Left ventricle myocardium superior (tissue), 1 donor: Measurements from ENCODE around the gene ADAMTSL1. TPM values are rescaled to one million over a fixed set of nuclear protein-coding genes. Genes with fewer than 3 reads are reported as not detected.

Experiments
- ATAC-seq: fragments of 200-7000 bp; cut with Tn5 transposase; one replicate; pipeline ENCODE4 v1.9.1; 2020; ENCODE audit warnings: mild to moderate bottlenecking, moderate library complexity
- DNase-seq: peaks from one replicate; pipeline ENCODE4 v3.0.0-alpha.2; 2020
- intact Hi-C: fragments of 100-400 bp; cut with micrococcal nuclease; formaldehyde crosslinking; loops from one replicate; pipeline ENCODE4 v1.11.0; 2022
- total RNA-seq: library from RNA; stranded (reverse); fragmentation: NEBNext Ultra II Directional; extraction: Animal tissue kit (Norgen Biotek cat#: 25700); gene quantifications from one replicate; pipeline ENCODE4 v1.2.1, GENCODE V29; 2021
- donor health status: DM: no; HTN: yes; CAD: no; lungs with severe emphysema.

ADAMTSL1 gene
- total RNA-seq, 1 donor from 2014 or later, result 0.97 TPM

- intact Hi-C loops, result no loop called here
- DNase-seq (no peak), ATAC-seq (no peak)
Observed at GRCh38 chr9:18461496-18461895, 12.5 kb upstream of the ADAMTSL1 start.

GRCh38 chr9:18463991-18464390 is 10.0 kb upstream of the ADAMTSL1 start:
- intact Hi-C loops, result no loop called here
- ATAC-seq (no peak), DNase-seq (no peak)

DNA sequence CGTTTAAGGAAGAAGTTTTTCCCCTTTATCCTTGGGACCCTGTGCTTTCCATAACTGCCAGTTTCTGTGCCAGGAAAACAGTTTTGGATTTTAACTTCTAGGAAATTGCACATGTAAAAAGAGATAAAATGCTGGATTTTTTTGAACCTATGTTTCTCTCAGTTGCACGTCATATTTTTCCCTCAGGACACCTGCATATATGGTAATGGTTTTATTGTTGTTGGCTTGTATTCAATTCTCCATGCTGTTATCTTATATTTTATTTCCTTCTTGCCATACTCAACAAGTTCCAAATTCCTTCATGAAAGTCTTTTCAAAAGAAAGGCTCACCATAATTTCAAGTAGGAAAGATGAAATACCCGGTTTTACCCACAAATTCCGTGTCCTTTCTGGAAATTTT is 7.9 kb upstream of the ADAMTSL1 start:
- no peak for ATAC-seq
- no peak for DNase-seq
- intact Hi-C loops, result no loop called here

- intact Hi-C loops, result no loop called here
- DNase-seq, result no peak
- ATAC-seq, result no peak
Observed at GRCh38 chr9:18467696-18468095, 6.3 kb upstream of the ADAMTSL1 start.

DNA sequence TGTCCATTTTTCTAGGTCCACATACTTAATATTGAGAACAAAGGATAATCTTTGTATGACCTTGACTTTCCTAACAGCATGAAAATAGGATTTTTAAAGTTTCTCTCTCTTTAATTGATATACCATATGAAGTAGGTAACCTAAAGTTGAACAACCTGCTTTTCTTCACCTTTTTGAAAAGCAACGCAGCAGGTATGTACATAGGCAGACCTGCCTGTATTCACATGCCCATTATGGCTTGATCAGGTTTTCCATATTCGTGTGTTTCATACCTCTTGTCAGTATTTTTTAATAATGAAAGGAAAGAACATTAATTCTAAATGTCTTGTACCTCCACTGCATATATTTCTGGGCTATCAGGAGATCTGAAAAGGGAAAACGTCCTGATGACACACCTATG is 1.5 kb upstream of the ADAMTSL1 start:
- DNase-seq, result no peak
- intact Hi-C loops, result no loop called here
- ATAC-seq, result no peak

GRCh38 chr9:18472841-18473251 is 1.1 kb upstream of the ADAMTSL1 start:
- ATAC-seq (peak; percentile 35), DNase-seq (no peak)
- intact Hi-C loops, result no loop called here

GRCh38 chr9:18474783-18475182 is 830 bp downstream of the ADAMTSL1 start:
- DNase-seq, result no peak
- intact Hi-C loops, result no loop called here
- ATAC-seq, result no peak

GRCh38 chr9:18477121-18477660 is 3.2 kb downstream of the ADAMTSL1 start:
- intact Hi-C loops, result no loop called here
- ATAC-seq, result no peak
- no peak for DNase-seq

DNA sequence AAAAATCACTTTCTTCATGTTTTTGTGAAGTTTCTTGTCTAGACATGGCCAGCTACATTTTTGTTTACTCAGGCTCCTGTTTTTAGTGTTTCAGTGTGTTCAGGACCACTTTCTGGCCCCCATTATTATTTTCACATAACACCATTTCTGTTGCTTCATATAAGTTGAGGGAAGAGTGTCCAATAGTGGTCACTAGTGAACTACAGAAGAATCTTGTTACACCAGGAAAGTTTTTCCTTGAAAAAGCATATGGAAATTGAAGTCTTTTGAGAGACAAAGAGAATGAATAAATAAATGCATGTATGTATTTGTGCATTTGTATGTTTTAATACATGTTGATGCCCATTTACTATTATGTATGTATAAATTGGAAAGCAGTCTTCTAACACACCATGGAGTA is 3.8 kb downstream of the ADAMTSL1 start:
- DNase-seq (no peak), ATAC-seq (no peak)
- intact Hi-C loops, result no loop called here

DNA sequence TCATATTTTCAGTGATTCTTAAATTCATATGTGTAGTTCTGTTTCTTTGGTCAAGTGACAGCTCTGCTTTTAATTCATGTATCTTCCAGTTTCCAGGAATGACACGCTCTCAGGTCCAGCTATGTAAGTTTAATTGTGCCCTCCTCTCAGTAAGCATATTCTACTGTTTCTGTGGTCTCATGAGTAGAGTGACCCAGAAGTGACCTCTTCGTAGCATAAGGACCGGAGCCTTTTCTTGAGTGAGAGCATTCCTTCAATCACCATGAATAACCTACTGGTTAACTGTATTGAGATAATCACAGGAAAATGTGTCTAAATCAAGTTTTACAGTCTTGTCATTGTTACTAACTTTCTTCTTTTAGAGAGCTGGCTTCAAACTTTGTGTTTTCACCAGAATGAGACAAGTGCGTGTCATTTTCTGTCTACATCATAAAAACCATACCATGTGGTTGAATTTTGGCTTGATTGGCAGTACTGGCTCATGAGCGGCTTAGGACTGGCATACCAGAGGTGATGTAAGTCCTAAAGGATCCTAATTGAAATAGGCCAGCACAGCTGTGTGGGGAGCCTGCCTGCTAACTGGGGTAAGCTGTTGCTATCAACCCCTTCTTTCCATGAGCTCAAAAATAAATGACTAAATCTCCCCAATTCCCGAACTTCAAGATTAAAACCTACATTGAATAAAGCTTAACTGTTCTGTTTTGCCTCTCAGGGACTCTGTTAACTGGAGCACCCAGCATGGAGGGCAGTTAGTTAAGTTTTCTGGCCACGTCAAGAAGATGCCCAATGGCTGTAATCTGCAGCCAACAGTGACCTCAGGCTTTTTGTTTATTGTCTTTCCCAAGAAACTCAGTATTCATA is 4.8 kb downstream of the ADAMTSL1 start:
- ATAC-seq (no peak), DNase-seq (no peak)
- intact Hi-C loops, result no loop called here

- ATAC-seq (no peak), DNase-seq (no peak)
- intact Hi-C loops, result no loop called here
Observed at GRCh38 chr9:18479405-18479804, 5.5 kb downstream of the ADAMTSL1 start.

GRCh38 chr9:18480662-18481093 is 6.7 kb downstream of the ADAMTSL1 start:
- ATAC-seq (no peak), DNase-seq (no peak)
- intact Hi-C loops, result no loop called here

GRCh38 chr9:18482371-18482770 is 8.4 kb downstream of the ADAMTSL1 start:
- intact Hi-C loops, result no loop called here
- ATAC-seq (no peak), DNase-seq (no peak)

- no peak for ATAC-seq
- intact Hi-C loops, result no loop called here
- DNase-seq, result no peak
Observed at GRCh38 chr9:18485714-18486113, 11.8 kb downstream of the ADAMTSL1 start.

DNA sequence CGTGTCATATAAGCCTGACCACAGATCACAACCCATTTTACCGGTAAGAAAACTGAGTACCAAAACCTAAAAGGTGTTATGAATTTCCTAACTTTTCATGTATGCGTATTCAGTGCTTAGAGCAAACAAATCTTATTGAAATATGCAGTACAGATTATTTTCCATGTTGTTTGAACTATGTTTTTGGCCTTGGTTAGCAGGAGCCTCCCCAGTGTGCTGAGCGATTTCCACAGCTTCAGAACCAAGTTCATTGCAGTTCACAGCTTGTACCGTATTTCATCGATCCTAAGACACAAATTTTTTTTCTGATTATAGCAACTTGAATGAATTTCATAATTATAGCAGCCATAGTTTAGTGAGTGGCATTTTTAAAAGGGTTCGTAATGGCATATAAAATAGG is 13.7 kb downstream of the ADAMTSL1 start:
- intact Hi-C loops, result no loop called here
- DNase-seq (no peak), ATAC-seq (no peak)

GRCh38 chr9:18488886-18489285 is 14.9 kb downstream of the ADAMTSL1 start:
- ATAC-seq, result no peak
- DNase-seq, result no peak
- intact Hi-C loops, result no loop called here

GRCh38 chr9:18489861-18490260 is 15.9 kb downstream of the ADAMTSL1 start:
- DNase-seq (no peak), ATAC-seq (no peak)
- intact Hi-C loops, result no loop called here

DNA sequence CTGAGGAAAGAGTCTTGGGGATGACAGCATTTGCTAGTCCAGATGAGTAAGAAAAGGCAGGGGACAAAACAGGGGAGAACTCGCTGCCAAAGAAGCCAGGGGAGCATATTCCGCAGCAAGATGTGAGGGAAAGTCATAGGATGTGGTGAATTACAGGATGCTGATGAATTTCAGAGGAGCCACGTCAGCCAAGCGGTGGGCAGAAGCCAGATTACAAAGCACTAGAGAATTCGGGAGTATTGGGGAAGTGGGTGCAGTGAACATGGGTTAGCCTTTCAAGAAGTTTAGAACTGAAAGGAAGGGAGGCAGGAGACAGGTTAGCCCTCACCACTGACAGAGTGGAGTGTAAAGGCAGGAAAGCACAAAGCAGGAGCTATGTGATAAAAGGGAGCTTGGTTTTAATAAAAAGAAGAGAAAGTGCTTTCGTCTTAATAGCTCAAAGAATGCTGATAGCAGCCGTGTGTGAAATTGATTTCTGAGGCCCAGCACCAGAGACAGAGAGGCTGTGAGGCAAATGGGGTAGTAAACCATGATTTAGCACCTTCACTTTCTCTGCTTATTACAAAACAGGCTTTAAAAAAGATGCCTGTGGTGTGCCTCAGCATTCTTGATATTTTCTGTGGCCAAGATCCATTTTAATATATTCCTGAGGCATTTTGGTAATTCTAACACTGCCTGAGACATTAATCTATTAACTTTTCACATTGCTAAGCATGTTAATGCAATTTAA is 16.9 kb downstream of the ADAMTSL1 start:
- intact Hi-C loops, result no loop called here
- no peak for DNase-seq
- no peak for ATAC-seq

- DNase-seq, result no peak
- intact Hi-C loops, result no loop called here
- ATAC-seq, result no peak
Observed at GRCh38 chr9:18492612-18493011, 18.7 kb downstream of the ADAMTSL1 start.

- DNase-seq, result no peak
- intact Hi-C loops, result no loop called here
Observed at GRCh38 chr9:18493451-18493993, 19.6 kb downstream of the ADAMTSL1 start.

More at GRCh38 chr9:18493451-18493993, 19.6 kb downstream of the ADAMTSL1 start:
- no peak for ATAC-seq
